Stimulated activated CD8-positive, alpha-beta memory T cell treated with anti-CD3 and anti-CD28 coated beads, Interleukin-15, amount 100 ng/mL, for 4 hours (primary cell): ENCODE results near the gene ITPR1.

Source experiments
- DNase-seq, 2 donors: peaks; one replicate each; pipeline ENCODE4 v3.0.0-alpha.2; 2020; ENCODE audit warnings: low read depth in 2 of 2

ITPR1 gene

GRCh38 chr3:4643904-4644547, 150.9 kb downstream of the ITPR1 start:
- DNase-seq, result no peak

- DNase-seq, result no peak
These were observed 151.8 kb downstream of the ITPR1 start for GRCh38 chr3:4644951-4645350.

GRCh38 chr3:4645468-4645867, 152.3 kb downstream of the ITPR1 start:
- DNase-seq, result no peak

DNA sequence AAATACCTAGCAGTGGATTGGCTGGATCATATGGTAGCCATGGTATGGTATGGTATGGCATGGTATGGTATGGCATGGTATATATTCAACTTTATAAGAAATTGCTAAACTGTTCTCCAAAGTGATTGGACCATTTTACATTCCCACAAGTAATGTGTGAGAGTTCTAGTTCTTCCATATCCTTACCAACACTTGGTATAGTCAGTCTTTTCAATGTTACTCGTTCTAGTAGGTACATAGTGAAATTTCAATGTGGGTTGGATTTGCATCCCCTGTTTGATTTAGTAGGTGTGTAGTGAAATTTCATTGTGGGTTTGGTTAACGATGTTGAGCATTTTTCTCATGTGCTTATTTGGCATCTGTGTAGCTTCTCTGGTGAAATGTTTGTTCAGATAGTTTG, 154.3 kb downstream of the ITPR1 start:
- DNase-seq, result no peak

DNA sequence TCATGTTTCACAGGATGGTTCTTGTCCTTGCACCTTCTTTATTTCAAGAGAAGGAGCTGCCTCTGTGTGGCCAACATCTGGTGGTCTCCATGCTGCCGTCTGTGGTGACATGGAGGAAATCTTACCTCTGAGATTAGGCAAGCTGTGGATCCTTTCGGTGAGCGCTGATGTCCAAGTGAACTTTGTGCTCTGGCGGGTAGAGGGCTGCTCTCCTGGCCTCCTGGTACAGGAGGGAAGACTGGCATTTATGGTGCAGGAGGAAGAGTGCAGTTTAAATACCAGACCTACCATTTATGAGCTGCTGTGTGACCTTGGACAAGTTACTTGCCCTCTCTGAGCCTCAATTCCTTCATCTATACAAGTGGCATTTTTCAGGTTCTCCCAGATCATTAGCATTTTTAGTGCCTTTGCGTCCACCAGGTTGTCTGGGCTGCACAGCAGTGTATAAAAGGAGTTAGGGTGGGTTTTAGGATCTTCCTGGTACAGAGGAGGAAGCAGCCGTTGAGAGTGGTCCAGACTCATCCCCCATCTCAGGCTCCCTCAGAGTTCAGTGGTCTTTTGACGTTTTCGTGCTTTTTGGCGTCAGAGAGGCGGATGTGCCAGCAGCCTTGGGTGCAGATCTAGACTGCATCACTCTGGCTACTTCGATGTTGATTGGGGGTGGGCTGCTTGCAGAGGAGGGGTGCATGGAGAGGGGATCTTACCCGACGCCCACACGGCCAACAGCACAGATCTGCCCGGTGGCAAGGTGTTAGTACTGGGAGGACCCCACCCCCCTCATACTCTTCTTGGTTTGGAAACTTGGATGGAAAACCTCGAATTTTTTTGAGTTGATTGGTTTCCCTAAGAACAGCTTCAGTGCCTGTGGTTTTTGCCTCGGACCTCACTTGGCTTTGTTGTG, 162.2 kb downstream of the ITPR1 start:
- DNase-seq, result no peak

GRCh38 chr3:4656059-4656458, 162.9 kb downstream of the ITPR1 start:
- no peak for DNase-seq

- DNase-seq, result no peak
These were observed 163.6 kb downstream of the ITPR1 start for GRCh38 chr3:4656626-4657328.

DNA sequence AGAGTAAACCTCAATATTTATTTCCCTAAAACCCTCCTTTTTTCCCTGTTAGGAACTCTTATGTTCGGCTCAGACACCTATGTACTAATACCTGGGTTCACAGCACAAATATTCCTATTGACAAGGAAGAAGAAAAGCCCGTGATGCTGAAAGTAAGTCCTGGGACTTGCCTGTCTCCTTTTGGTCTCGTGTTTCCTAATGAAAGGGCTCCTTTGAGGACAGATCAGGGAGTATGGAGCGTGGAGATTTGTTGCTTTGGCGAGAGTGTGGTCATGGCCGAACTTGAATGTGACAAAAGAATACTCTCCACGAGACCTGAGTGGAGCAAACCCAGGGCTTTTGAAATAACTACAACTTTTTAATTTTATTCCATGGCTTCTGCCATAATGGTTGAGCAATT, 167.8 kb downstream of the ITPR1 start:
- no peak for DNase-seq

DNA sequence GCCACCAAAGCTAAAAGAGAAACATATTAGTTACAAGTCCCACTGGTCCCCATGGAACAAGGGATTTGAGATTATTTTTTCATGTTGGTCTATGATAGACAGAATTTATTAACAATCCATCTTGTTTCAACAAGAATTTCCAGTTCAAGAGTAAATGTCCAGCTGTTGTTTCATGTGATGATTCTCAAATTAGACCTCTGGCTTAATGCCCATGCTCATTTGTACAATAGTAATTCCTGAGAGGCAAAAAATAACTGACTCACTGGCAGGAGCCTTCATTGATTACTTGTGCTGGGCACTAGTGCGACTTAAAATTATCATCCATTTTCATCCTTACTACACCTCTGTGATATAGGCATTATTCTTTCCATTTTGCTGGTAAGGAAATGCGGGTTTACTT, 171.3 kb downstream of the ITPR1 start:
- DNase-seq, result no peak

DNA sequence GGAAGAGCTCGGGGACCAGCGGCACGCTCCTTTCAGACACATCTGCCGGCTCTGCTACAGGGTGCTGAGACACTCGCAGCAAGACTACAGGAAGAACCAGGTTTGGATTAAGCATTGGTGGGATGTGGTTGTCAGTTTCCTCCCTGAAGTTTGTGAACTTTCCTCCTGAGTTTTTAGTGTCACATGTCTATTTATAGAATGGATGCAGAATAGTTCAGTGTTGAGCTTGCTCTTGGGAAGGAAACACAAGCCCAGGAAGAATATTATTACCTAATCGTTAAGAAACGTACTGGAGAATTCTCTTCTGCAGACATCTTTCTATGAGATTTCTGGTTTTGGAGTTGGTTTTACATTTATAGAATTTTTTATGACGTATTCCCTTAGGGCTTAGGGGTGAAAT, 172.0 kb downstream of the ITPR1 start:
- DNase-seq, result no peak

- no peak for DNase-seq
These were observed 172.9 kb downstream of the ITPR1 start for GRCh38 chr3:4666071-4666470.

DNA sequence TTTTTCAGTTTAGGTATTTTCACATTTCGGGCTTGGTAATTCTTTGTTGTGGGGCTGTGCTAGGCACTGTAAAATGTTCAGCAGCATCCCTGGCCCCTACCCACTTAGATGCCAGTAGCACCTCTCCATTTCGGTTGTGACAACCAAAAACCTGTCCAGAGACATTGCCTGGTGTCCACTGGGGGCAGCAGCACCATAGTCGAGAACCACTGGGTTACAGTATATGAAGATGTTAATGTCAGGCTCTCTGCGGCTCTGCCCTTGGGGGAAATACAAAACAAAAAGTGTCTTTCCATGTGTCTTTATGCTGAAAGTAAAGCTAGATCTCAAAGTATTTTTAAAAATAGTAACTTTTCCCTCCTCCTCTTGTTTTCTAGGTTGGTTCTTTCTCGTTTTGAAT, 177.2 kb downstream of the ITPR1 start:
- no peak for DNase-seq

GRCh38 chr3:4672725-4673275, 179.7 kb downstream of the ITPR1 start:
- DNase-seq, result no peak

DNA sequence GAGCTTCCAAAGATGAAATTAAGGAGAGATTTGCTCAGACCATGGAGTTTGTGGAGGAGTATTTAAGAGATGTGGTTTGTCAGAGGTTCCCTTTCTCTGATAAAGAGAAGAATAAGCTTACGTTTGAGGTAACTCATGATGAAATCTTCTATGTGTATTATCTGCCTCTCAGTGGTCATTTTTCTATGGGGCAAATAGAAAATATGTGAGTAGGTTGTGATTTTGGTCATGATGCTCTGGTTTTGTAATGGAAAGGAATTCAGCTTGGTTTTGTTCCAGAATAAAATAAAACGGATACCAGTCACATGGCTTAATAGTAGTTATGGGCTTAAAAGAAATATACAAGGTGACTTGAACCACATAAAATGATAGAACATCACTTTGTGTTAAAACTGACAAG, 181.1 kb downstream of the ITPR1 start:
- no peak for DNase-seq

GRCh38 chr3:4675704-4676103, 182.6 kb downstream of the ITPR1 start:
- DNase-seq, result no peak

DNA sequence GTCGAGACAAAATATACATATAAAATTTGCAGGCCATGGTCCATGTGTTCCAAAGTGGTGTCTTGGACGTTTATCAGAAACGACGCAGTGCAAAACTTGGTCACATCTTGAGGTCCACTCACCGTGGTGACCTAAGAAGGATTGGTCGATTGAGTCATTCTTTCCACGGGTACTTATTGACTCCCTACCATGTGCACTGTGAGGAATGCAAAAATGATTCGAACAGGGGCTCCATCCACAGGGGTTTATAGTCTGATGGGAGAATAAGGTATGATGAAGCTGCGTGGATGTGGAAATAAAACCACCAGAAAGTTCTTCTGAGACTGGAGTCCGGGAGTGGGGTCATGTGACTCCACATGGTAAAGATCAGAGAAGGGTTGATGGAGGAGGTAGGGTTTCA, 185.2 kb downstream of the ITPR1 start:
- DNase-seq, result no peak

- DNase-seq, result no peak
These were observed 187.1 kb downstream of the ITPR1 start for GRCh38 chr3:4680227-4680691.

GRCh38 chr3:4680871-4681300, 187.7 kb downstream of the ITPR1 start:
- no peak for DNase-seq

DNA sequence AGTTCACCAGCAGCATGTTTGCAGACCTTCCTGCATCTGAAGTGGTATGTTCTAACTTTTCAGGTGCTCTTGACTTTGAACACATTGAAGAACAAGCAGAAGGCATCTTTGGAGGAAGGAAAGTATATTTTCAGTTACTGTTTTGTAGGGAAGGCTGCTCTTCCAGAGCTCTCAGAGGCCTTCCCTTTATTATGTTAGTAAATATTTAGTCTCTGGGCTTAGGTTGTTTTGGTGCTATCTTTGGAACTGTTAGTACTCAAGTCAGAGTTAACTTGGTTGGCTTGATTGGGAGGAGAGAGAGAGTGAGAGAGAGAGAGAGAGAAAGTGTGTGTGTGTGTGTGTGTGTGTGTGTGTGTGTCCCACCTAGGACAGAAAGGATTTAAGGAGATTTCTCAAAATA, 188.2 kb downstream of the ITPR1 start:
- DNase-seq, result no peak

- DNase-seq, result no peak
These were observed 191.0 kb downstream of the ITPR1 start for GRCh38 chr3:4684117-4684516.

DNA sequence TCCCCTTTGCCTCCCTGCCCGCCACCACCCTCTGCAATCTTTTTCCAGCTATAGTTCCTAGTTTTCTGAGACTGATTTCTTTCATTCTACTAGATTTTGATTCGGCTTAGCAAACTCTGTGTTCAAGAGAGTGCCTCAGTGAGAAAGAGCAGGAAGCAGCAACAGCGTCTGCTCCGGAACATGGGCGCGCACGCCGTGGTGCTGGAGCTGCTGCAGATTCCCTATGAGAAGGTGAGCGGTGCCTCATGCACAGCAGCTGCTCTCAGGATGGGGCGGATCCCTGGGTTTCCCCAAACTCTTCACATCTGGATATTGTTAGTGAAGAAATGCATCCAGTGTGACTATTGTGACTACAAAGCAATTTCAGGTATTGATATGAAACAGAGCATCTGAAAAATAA, 191.8 kb downstream of the ITPR1 start:
- DNase-seq, result no peak

DNA sequence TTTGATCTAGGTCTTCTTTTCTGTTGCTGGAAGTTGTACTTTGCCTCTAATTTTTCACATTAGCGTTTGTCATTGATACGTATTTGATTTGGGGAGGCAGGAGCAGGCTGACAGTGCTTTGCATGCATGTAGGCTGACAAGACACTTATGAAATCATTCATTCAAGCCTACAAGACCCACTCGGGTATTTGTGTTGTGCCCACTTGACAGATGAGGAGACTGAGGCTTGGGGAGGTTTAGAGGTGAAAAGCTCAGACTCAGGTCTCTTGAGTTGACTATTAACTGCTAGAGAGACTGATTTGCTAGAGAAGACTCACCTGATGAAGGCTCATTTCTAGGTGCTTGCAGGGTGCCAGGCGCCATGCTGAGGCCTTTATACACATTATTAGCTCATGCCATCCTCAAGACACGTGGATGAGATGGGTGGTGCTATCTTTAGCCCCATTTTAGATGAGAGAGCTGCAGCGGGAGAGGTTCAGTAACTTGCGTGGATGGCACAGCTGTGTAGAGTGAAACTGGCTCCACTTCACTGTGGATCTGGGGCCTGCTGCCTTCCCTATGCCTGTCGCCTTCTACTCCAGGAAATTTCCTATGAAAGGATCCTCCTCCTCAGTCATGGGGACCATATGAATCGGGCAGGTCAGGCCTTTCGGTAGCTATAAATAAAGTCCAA, 192.7 kb downstream of the ITPR1 start:
- DNase-seq, result no peak
